GM21360 (cell line): Measurements from ENCODE around the gene PRPF40B.
"Not testable (repeated sequence)": the region's sequence is repeated elsewhere in the genome, so short reads cannot be mapped to it uniquely, and the experiment has no call there.

ENCODE experiments used
- ATAC-seq: cut with Tn5 transposase; IDR thresholded peaks from one replicate; pipeline ENCODE4 v1.9.1; 2021; ENCODE audit warnings: mild to moderate bottlenecking, moderate library complexity; ENCODE audit not compliant: unreplicated experiment

Gene PRPF40B

DNA sequence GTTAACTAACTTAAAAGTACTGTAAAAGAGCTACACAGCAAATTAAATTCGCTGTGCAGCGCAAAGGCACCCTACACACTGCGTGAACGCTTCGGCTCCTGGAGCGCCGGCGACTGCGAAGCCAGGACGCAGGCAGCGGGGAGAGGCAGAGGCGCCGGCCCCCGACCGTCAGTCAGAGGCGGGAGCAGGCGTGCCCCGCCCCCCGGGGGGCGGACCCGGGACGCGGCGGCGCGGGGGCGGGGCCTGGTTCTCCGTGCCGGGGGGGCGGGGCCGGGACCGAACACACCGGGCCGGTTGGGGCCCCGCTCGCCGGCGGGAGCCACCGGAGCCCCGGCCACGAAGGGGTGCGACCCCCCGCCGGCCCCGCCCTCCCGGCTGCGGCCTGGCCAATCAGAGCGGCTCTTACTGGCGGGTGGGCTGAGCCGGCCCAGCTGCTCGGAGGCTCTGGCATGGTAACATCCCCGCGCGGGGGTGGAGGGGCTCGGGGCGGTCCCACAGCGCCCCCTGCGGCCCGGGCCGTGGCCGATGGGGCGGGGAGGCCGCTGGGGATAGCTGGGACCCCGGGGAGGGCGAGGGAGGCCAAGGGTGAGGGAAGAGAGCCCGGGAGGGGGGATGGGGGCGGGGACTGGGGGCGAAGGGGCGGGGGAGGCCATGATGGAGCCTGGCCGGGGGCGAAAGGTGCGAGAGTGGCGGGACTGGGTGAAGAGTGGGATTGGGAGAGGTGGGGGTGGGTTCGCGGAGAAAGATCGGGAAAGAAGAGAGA is at the start of gene PRPF40B:
Gene PRPF40B (plus strand): TSS at position 420 of the 763 bp plus-strand sequence. CDS start 30 bp downstream, at position 450.
- peak; percentile 74 for ATAC-seq

DNA sequence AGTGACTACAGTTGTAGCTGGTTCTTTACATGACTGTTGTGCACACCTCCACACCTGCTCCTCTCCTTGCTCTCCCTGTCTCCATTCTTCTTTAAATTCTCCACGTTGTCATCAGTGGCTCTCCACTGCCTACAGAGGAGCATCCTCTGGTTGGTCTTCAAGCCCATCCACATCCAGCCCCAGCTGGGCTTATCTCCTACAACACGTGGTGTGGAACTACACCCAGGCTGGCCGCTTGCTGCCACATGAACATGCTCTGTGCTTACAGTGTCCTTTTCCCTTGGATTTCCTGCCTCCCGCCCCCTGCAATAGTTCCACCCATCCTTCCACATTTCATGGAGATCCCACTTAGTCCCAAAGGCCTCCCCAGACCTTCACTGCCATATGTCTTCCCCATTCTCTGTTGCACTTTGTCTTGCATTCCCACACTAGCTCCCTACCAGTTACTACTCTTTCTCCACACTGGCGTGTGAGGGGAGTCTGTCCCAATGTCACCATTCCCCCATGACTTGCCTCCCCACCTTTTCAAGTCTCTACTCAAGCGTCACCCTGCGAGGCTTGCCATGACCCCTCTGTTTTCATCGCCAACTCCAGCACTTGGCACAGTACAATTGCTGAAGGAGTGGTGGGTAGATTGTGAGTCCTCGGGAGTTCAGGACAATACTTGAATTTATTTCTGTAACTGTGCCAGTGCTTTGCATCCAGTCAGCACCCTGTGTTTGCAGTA is 45.6 kb upstream of the PRPF40B start:
- ATAC-seq = no peak

DNA sequence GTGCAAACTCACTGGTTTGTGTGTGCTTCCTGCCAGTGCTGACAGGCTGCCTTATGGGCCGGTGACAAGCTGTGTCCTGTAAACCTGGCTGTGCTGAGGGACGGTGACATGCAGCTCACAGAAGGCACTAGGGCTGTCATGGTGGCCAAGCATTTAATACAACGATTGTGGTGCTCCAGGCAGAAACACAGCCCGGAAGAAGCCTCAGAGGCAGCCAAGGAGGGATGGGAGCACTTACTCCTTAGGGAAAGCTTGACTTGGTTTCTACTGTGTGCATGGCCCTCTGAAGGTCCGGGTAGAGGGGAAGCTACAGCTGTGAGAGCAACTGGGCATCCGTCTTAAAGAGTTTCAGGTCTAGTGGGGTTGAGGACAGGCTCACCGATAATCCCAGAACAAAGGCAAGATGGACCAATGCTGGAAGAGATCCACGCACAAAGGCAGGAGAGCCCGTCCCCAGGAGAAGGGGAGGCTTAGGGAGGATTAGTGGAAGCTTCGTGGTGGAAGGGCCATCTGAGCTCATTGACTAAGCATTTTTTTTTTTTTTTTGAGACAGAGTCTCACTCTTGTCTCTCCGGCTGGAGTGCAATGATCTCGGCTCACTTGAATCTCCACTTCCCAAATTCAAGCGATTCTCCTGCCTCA is 44.8 kb upstream of the PRPF40B start:
- no peak for ATAC-seq

DNA sequence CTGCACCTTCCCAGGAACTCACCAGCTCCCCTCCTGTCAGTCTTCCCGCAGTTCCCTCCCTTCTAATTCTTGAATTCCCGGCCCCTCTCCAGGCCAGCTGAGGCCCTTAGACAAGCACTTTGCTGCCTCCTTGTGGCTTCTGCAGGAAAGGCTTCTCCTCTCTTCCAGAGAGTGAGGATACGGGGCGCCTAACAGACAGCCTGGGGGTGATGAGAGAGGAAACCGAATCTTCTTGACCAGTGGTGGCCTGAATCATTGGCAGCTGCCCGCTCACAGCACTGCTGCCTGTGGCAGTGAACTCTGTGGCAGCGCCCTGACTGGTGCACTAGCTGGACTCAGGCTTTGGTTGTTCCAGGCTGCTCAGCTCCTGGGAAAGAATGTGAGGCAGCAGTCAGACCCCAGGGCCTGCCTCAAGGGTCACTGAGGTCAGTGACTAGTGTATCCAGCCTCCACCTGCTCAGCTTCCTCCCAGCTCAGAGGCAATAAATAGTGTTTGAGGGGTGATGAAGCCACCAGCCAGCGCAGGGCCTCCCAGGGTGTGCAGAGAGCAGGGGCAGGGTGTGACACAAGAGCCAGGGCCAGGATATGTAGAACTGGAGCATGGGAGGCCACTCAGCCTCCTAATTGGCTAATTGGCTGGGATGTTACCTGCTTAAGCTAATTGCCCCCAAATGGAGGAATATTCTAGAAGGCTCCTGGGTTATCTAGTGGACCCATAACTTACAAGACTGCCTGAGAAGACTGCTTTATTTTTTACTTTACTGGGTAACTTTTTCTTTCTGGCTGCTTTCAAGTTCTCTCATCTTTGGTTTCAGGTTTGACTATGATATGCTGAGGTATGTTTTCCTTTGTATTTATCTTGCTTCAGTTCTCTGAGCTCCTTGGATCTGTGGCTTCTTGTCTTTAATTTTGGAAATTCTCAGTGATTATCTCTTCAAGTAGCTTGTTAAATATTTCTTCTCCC is 42.5 kb upstream of the PRPF40B start:
- ATAC-seq = peak; percentile 54

DNA sequence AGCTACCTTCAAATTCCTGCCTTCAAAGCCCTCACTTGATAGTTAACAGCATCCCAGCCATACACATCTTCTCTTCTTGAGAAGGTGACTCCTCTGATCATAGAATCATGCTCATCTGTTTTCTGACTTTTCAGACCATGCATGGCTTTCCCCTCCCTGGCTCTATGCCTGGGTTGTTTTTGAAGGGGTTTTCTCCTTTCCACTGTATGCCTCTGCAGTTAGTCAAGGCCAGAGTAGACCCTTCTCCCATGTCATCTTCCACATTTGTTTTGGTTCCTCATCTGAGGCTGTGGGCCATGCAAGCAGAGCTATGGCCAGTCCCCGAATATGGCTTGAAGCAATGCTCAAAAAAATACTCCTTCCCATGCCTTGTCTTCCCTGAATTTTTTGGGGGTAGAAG is 41.2 kb upstream of the PRPF40B start:
- ATAC-seq = no peak

DNA sequence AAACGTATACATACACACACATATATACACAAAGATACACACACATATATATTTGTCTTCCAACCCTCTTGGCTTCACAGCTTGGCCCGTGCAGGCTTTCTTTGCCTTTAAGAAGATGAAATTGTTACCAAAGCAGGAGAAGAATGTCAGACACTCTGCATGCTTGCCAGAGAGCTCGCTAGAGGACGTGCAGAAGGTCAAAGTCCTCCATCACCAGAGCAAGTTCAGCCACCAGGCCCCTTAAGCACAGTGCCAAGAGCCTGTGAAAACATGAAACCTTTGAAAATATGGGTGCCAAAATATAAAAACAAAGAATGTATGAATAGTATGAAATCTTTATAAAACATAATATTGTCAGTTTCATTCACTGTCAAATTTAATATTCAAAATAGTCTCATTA is 40.5 kb upstream of the PRPF40B start:
- no peak for ATAC-seq

DNA sequence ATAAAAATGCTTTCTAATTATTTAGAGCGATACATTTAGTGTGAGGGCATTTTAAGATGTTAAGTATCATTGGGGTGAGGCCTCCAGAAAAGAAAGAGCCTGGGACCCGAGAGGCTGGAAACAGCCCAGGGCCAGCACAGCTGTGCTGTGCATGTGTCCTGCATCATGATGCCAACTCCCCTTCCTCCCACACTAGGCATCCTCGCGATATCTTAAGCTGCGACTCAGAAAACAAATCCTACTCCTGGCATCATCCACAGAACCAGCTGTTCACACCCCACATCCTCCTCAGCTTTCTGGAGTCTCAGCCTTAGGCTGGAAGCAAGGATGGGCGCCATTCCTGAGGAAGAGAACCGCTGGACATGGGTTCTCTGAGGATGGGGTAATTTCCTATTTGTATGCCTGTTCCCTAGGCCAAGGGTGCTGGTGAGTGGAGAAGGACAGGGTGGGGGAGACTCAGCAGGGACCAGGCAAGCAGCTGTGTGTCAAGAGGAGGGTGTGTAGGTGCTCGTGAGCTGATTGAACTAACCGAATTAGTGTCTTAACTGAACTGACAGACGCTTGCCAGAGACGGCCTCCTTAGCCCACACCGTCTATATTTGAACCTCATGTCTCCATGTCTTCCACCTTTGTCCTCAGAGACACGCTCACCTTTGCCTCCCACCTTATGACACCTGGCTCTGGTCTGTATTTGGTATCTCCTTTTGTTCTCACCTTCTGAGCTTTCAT is 39.8 kb upstream of the PRPF40B start:
- no peak for ATAC-seq

DNA sequence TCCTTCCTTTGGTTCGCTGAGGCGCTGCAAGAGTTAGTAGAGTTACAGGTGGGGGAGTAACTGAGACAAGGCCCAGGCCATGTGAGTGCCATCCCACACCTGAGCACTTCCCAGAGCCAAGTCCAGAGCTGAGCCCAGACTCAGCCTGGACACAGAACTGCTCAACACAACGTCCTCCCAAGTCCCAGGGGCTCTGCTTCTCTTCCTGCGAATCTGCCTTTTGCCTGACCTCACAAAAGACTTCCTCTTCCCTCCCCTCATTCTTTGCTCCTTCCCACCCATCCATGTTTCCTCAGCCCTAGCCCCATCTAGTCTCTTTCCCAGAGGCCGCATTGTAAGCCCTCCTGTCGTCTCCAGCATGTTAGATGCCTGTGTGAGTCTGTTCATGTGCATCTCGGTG is 38.8 kb upstream of the PRPF40B start:
- ATAC-seq = no peak

DNA sequence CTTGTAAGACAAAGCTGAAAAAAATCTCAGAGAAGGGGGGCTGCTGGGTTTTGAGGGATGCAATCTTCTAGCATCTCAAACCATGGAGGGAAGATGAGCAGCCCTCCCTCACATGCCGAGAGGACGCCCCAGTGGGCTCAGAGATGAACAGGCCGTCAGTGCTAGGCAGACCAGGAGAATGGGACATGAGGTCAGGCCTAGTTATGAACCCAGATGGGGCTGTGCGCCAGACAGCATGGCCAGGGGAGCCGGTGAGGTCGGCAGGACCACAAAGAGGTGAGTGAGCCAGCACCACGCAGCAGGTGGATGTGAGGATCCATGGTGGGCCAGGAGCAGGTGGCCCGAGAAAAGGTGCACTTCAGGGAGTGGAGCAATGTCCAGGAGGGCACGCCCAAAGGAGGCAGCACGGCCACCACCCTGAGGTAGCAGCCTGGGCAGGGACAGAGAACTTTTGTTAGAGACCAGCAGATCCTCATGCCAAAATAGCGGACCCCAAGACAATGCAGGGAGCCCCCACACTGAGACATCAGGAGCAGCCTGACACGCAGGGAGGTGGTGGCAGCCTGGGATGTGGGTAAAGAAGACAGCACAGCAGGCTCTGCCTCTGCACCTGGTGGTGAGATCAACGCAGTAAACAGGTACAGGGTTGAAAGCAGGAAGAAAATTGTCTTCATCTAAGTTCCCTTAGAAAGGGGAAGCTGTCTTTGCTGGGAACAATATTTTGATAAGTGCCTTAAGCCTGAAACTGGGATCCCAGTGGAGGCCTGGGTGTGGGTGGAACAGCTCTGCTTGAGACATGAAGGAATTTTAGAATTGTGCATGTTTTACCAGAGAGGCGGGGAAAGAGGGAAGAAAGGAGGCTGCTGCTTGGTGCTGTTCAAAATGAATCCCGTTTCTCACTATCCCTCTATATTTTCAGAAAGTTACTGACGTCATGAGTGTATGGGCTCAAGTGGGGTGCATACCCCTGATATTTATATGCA is 37.6 kb upstream of the PRPF40B start:
- ATAC-seq = no peak

DNA sequence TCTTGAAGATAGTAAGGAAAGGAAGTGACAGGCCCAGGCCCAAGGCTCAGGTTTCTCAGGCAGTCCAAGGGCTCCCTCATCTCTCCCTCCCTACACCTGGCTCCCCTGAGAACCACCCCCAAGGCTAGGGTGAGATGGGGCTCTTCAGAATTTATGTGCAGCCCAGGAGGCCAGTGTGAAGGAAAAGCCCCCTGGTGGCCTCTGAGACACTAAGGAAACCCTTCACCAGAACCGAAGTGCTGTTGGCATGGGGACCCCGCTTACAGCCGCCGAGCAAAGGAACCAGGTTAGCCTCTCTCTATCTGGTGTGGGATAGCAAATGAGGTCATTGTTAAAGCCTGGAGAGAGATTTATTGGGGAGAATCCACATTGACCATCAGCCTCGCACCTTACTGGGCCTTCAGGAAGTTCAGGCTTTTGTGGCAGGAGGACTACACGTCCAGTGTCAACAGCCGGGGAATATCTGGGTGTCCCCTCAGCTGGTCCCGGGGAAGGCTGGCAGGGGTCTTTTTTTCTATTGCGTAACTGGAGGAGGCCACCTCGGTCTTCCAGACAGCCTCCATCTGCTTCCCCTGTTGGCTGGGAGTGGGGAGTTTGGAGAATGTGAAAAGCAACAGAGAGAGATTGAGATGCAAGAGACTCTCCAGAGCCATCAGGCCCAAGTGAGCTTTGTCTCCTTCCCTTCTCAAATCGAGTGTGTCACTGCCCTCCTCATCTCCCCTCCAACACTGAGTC is 36.0 kb upstream of the PRPF40B start:
- no peak for ATAC-seq

DNA sequence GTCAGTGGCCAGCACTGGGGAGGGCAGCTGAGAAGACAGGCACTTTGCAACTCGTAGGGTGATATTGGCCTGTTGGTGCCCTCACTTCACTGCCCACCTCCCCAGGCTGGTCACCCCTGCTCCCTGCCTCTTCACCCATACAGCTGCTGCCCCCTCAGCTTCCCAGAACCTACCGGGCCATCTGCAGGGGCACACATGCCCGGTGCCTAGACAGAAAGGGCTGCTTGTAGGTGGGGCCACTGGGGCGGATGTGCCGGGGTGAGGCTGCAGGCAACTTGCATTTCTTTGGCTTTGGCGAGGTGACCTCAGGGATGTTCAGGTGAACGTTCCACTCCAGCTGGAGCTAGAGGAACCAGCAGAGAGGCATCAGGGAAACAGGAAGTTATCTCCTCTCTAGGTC is 35.1 kb upstream of the PRPF40B start:
- no peak for ATAC-seq

DNA sequence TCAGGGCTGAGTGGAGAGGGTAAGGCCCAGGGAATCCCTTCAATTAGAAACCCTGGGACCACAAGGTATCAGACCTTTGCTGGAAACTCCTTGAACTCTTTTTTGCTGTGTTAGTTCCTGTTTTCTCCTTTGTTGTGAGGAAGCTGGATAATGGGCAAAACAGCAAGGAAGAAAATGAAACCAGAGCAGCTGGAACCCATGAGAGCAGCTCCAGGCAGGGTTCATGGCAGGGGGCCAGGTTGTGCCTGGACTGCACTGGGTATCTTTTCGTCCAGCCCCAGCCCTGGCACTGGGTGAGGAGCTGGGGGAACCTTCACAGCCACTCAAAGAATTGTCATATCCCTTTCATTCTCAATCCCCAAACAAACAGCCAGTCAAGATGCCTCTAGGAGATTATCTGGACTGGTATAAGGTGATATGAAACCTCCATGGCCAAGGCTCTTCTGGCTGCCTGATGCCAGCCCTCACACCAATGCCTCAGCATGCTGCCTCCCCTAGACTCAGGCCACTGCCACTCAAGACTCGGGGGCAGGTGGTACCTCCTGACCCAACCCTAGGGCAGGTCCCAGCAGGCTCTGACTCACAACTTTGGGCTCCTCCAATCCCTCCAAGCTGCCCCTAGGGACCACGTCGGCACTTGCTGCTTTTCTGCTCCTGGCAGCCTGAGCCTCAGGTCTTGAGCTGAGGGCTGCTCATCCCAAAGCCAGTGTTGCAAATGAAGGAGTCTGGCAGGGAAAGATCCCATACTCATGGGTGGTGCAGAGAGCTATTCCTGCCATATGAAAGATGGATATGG is 34.4 kb upstream of the PRPF40B start:
- ATAC-seq = no peak

DNA sequence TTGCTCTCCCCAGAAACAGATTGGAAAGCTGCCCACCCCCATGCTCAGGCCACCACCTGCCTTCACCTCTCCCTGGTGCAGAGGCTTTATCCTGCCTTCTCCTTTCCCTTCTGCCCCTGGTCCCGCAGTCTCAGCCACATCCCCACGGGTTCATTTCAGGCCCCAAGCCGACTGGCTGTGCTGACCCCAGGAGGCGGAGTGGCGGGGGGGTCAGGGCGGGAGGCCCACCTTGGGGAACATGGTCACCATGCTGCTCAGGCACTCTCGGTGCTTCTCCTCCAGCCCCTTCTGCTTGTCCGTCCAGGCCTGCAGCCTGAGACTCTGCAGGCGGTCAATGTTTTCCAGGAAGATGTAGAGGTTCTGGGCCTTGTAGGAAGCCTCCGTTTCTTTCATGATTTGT is 24.8 kb upstream of the PRPF40B start:
- ATAC-seq = no peak

DNA sequence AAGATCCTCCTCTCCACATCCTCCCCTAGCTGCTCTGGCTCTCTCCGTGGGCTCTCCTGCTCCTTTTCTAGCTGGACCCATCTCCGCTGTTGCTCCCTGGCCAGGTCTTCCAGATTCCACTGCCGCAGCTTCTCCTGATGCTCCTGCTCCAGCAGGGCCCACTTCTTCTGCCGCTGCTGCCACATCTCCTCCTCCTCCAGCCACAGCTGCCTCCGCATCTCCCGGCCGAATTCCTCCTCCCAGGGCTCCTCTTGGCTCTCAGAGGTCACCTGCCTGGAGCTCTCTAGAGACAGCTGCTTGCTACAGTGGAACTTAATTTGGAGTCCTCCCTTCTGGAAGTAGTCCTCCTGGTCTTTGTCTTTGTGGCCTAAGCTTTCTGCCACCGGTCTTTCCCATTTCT is 23.4 kb upstream of the PRPF40B start:
- no peak for ATAC-seq

DNA sequence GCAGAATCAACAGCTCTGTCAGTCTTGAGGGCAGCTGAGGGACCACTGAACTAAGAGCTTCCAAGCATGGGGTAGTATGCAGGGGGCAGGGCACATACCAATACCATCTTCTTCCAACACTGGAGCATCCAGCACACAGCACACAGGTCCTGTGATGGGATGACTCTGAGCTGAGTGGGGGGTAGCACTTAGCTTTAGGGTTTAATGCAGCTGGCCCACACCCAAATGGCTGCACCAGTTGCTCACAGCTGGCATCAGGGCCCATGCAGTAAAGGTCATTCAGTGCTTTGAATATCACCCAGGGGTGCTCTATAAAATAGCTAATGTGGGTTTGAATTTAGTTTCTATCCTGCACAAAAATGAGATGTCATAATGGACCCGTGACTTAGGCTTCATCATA is 19.6 kb upstream of the PRPF40B start:
- no peak for ATAC-seq

DNA sequence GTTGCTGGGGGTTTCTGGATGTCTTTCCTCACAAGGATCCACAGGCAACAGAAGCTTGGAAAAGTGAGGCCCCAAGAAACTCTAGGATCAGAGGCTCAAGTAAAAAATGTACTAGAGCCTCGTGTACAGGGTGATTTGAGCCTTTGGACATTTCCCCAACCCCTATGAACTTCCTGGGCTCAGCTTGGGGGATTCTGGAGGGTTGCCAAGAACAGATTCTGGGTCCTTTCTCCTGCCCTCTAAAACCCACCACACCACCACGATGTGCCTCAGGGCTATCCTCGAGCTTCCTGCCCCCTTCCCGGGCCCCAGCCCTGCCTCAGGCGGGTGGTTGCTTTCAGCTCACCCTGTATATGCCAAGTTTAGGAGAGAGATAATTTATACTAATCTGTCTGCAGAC is 18.5 kb upstream of the PRPF40B start:
- no peak for ATAC-seq

DNA sequence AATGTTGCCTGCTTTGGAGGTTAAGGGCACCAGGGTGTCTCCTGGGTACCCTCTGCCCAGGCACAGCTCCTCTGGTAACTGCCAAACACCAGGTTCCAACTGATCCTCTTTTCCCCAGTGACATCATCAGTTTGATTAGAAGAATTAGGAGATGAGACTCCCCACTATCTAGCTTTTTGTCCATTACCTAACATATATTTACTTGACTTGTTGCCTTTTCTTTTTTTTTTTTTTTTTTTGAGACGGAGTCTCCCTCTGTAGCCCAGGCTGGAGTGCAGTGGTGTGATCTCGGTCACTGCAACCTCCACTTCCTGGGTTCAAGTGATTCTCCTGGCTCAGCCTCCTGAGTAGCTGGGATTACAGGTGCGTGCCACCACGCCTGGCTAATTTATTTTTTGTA is 17.8 kb upstream of the PRPF40B start, which contains the start of gene FAM186B:
Gene FAM186B (minus strand): TSS at position 101 of the 400 bp plus-strand sequence. CDS start 162 bp downstream, outside the sequence.
- not testable (repeated sequence) for ATAC-seq
